Fibroblast of the conjunctiva (primary cell): ENCODE data around the gene ACOX2.

Experiments used
- DNase-seq: peaks from one replicate; pipeline ENCODE4 v3.0.0-alpha.2; 2010; ENCODE audit warnings: low read depth

Gene ACOX2

DNA sequence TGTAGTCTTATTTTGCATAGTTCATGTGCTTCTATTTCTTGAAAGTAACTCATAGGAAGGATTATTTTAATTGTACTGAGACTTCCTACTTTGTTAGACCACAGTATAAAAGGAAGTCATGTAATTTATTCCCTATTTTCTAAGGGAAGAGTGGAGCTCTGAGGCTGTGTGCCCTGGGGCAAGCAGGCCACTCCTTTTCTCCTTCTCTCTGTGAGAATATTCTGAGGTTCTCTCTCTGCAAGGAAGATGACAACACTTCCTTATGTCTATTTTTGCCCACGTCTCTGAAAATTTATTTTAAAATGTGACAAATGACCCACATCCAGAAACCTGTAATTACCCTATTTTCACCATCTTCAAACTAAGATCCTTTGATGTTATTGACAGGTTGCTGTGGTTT lies 34.1 kb downstream of the ACOX2 start:
- DNase-seq: no peak

DNA sequence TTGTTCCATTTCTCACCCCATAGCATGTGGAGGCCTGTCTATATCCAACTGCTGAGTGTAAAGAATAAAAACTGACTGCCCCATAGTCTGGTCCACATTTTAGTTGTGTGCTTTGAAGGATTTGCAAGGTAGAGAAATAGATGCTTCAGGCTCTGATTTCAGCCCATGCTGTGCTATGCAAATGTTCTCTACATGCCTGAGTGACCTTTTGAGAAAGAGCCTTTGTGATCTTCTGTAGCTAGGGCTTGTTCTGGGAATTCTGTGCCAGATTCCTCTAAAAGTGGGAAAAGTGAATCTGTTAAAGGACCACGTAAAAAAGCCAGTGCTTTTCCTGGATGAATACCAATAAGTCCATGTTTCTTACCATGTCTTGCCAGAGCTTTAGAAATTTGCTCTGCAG lies 39.9 kb downstream of the ACOX2 start:
- no peak for DNase-seq

DNA sequence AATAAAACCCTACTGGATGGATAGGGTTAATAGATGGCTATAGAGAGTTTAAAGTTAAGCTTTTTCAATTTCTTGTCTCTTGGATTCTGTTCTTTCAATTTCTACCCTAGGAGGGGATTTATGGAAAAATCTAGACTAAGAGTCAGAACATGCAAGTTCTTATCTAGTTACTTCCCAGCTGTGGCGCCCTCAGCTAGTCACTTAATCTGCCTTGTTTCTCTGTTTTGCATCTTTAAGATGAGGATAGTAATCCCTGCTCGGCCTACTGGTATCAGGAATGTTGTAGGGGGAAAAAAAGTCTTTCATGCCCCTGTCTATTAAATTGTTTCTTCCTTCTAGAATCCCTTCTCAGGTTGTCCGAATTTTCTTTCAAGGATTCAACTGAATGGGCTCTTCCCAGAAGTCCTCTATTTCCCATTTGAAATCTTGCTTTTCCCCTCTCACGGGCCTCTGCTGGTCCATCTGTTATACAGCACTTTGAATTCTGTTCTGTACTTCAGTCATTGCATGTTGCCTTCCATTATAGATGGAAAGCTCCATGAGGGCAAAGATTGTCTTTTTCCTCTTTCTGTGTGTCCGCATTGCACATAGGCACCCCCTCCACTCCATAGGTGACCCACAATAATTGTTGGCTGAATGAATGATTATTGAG lies 40.7 kb downstream of the ACOX2 start:
- no peak for DNase-seq

DNA sequence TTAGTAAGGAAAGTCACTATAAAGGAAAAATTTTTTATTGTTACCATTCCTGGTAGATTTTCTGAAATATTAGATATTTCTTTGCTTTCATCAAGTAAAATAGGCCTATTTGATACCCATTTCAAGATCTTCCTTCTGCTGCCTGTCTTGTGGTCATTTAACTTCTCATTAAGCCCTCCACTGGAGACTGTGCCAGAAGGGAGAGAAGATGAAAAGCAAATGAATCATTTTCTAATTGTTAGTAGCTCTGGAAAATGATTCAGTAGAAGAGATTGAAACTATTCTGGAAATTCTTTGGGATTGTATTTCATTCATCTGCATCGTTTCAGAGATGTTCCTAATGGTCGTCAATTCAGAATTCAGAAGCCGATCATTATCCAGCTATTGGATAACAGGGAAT lies 41.9 kb downstream of the ACOX2 start:
- DNase-seq: no peak

- no peak for DNase-seq
Observed at GRCh38 chr3:58494107-58494506, 42.9 kb downstream of the ACOX2 start.

- DNase-seq: no peak
Observed at GRCh38 chr3:58492494-58492905, 44.5 kb downstream of the ACOX2 start.

DNA sequence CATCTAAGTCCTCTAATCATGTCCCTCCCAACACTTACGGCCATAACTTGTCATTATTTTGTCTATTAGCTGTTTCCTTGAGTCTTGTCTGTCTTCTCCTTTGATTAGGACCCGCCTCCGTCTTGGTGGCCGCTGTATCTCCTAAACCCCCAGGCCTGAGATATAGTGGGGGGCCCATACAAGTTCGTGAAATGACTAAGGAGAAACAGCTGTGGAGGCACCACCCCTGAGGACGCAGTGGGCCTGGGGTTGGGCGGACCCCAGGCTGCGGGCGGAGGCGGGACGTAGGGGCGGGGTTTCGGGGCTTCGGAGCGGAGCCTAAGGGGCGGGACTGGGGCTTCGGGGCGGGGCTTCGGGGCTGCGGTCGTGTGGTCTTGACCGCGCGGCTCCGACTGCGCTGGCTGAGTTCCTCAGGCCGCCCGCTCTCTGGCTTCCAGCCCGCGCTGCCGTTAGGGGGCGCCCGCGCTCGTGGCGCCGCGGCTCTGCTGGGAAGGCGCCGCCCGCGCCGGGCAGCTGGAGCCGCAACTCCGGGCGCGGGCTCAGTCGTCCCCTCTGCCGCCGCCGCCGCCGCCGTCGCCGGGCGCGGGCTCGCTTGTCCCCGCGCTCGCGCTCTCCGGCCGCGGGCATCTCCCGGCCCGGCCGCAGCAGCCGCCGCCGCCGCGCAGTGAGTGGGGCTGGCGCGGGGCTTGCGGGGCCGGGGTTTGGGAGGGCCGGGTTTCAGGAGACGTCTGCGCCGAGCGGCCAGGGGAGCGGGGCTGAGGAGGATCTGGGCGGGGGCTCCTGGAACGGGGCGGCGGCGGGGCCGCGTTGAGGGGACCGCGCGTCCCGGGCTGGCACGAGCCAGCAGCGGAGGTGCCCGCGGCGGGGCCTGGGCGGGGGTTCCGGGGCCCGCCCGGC lies 45.2 kb downstream of the ACOX2 start, which contains the start of gene KCTD6:
Gene KCTD6 (plus strand): TSS at position 591 of the 897 bp plus-strand sequence. CDS start 6,660 bp downstream, outside the sequence.
- peak; percentile 89 for DNase-seq

DNA sequence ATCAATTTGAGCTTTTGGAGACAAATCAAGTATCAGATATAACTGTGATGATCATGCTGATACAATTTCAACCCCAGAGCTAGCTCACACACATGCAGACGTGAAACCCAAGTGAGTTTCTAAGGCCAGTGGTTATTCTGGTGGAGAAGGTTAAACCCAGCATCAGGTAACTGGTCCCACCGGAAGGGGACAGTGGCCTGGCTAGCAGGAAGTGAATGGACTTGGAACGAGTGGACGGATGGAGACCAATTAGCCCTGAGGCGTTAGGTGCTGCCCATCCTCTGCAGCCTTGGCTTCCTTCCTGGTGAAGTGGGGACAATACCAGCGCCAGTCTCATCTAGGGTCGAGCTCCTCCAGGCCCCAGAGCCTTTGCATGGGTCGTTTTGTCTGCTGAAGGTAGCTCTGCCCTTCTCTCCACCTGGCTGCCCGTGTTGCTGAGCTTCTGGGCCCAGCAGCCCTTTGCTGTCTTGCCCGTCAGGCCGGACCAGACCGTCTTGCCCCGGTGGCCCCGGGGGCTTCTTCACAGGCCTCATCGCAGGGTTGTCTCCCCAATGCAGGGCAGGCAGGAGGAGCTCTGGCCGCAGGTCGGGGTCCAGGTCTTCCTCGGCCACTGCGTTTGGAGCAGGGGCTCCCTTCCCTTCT lies 46.0 kb downstream of the ACOX2 start:
- no peak for DNase-seq

- no peak for DNase-seq
Observed at GRCh38 chr3:58488967-58489366, 48.0 kb downstream of the ACOX2 start.

GRCh38 chr3:58487140-58487886 lies 49.7 kb downstream of the ACOX2 start:
- DNase-seq: no peak

DNA sequence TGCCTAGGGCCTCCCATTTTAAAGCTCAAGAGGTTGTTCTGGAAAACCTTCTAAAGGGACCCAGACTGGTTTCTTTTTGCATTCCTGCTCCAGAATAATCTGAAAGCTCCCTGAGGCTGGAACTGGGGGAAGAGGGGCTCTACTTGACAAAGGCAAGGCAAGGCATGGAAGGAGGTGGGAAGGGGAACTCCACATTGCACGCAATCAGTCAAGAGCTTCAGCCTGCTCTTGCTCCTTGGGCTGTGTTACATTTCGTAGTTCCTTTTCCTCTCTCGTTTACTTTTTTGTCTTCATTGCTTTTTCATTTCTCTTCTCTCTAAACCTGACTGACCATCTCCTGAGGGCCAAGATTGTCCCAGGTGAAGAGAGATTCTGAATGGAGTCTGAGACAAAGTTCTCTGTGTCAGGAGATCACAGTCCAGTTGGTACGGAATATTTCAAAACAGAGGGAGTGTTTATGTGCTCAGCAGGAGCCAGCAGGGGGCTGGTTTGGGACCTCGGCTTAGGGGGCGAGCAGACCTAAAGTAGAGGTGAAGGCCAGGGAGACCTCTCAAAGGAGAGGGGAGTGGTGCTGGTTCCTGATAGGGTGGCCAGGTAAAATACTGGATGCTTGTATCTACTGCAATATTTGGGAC lies 51.1 kb downstream of the ACOX2 start:
- DNase-seq: no peak

GRCh38 chr3:58484722-58485069 lies 52.3 kb downstream of the ACOX2 start:
- DNase-seq: no peak

GRCh38 chr3:58484045-58484721 lies 52.8 kb downstream of the ACOX2 start:
- no peak for DNase-seq

DNA sequence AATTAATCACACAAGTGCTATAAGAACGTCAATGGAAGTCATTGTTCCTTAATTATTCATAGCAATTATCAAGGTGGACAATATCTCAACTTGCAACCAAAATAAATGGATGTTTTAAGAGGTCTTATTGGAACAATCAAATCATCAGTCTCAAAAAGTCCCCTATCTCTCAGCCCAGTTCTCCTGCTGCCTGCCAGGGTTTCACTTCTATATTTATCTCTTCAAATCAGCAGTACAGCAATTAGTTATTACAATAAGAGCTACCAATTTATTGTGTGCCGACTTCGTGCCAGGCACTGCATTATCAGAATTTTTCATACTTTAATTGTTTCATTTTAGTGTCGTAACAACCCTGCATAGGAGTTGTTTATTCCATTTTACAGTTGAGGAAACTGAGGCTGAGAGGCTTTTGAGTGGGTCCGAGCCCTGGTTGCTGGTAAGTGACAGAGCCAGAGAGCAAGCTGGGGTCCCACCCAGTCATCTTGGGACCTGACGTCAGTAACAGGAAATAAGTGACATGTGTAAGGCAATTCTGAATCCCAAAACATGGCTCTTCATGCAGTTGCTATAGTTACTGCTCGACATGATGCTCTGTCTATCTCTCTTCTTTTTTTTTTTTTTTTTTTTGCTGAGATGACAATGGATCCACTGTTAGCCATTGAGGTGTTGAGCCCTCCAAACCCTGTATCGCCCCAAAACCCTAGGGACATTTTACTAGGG lies 53.9 kb downstream of the ACOX2 start:
- no peak for DNase-seq

DNA sequence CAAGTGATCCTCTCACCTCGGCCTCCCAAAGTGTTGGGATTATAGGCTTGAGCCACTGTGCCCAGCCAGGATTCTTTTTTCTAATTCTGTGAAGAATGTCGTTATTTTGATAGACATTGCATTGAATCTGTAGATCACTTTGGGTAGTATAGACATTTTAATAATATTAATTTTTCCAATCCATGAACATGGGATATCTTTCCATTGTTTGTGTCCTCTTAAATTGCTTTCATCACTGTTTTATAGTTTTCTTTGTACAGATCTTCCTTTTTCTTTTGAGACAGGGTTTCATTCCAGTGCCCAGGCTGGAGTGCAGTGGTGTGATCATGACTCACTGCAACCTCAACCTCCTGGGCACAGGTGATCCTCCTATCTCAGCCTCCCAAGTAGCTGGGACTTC lies 56.7 kb downstream of the ACOX2 start:
- no peak for DNase-seq

DNA sequence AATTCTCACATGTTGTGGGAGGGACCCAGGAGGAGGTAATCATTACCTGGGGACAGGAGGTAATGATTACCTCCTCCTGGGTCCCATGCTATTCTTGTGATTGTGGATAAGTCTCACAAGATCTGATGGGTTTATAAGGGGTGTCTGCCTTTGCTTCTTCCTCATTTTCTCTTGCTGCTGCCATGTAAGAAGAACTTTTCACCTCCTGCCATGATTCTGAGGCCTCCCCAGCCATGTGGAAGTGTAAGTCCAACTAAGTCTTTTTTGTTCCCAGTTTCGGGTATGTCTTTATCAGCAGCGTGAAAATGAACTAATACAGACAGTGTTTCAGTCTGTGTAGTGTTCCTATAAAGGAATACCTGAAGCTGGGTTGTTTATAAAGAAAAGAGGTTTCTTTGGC lies 58.2 kb downstream of the ACOX2 start:
- DNase-seq: no peak

DNA sequence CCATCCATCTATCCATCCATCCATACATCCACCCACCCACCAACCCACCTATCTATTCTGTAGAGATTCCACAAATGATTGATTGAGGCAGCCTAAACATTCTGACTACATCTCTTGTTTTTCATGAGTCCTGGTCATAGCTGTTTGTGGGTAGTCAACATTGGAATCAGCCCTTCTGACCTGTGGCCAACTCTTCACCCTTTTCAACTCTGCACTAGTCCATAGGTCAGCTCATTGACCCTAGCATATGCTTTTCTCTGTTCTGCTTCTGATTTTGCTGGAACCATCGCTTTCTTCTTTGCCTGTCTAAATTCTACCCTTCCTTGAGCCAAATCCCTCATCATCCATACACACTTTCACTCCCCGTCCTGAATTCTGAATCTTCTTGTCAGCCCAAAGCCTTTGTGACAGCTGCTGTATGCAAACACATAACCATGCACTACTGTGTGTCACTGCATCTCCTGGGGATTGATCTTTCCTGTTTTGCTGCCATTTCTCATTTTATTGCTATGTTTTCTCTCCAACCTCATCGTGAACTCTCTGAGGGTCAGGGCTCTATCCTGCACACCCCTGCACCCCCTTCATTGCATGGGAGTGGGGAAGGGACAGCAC lies 61.9 kb downstream of the ACOX2 start:
- no peak for DNase-seq

GRCh38 chr3:58474348-58474911 lies 62.6 kb downstream of the ACOX2 start:
- no peak for DNase-seq

DNA sequence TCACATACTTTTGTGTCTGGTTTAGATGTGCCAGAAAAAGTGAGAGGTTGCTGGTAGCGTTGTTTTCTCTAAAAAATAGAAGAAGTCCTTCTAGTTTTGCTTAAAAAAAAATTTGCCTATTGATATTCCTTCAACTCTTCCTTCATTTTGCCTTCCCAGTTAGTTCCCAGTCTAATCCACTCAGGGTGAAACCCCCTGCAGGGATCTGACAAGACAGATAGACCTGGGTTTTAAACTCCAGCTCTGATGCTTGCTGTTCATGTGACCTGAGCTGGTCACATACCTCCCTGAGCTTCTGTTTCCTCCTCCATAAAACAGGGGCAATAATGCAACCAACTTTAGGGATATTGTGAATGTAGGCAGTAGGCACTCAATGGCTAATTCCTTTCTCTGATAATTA lies 63.7 kb downstream of the ACOX2 start:
- no peak for DNase-seq
